ENCODE data around the gene SNX11. TPM values are rescaled to one million over a fixed set of nuclear protein-coding genes. Genes with fewer than 3 reads are reported as not detected.
A peak's percentile ranks its signal among the peaks of the same experiment; 100 is the strongest.

The SNX11 gene
- total RNA-seq, 2 experiments from 2014 or later: 27.2 to 29.5 TPM

DNA sequence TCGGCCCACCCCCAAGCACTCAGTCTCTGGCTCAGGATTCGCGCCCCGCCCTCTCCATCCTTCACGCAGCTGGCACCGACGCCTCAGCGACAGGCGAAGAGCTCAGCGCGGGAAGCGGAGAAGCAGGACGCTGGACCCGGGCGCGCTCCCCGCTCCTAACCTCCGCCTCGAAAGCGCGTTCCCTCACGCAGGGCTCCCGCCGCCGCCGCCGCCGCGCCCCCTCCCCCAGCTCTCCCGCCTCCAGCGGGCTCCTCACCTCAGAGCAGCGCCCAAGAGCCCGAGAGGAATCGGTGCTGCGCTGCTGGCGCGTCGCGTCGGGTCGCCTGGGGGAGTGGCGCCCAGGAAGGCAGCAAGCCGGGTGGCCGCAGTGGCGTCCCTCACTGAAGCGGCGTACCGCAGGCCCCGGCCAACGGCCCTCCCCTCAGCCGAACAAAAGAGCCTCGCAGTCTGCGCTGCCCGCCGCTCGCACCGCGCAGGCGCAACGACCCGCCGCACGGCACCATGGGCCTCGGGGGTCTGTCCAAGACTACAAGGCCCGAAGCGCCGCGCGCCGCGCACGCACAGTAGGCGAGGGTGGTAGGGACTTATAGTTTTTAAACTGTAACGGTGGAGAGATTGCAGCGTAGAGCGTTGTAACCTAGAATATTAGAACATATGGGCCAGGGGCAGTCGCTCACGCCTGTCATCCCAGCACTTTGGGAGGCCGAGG, 6.4 kb upstream of the SNX11 start, which contains the start of gene CBX1:
Gene CBX1, minus strand, starts transcription at position 467 of the 709 bp plus-strand sequence. CDS start 24,474 bp downstream, outside the sequence.
- TF ChIP-seq, protein P1, sequence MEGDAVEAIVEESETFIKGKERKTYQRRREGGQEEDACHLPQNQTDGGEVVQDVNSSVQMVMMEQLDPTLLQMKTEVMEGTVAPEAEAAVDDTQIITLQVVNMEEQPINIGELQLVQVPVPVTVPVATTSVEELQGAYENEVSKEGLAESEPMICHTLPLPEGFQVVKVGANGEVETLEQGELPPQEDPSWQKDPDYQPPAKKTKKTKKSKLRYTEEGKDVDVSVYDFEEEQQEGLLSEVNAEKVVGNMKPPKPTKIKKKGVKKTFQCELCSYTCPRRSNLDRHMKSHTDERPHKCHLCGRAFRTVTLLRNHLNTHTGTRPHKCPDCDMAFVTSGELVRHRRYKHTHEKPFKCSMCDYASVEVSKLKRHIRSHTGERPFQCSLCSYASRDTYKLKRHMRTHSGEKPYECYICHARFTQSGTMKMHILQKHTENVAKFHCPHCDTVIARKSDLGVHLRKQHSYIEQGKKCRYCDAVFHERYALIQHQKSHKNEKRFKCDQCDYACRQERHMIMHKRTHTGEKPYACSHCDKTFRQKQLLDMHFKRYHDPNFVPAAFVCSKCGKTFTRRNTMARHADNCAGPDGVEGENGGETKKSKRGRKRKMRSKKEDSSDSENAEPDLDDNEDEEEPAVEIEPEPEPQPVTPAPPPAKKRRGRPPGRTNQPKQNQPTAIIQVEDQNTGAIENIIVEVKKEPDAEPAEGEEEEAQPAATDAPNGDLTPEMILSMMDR (IDR thresholded peaks at IDR 0.05): no peak
- CTCF ChIA-PET: interaction anchor here (1.1 to 5.2 kb wide), 4 partner anchors 21 to 75 kb away, joined by 4 to 31 read pairs (median 4); no protein-coding TSS in a partner anchor
- no peaks in the 10 kb centered on the region for H3K27me3 Mint-ChIP-seq
- peak within 1 kb of the TSS; percentile 98 for H3K4me3 Mint-ChIP-seq
- ATAC-seq (peak; percentile 95), DNase-seq (peak; percentile 98)
- intact Hi-C loops (cut with micrococcal nuclease): no loop called here
- H3K9me3 Mint-ChIP-seq: peaks cover 6% of the 10 kb centered on the region
- H3K27ac Mint-ChIP-seq: peak within 1 kb of the TSS; percentile 91
- peaks cover 40% of the 10 kb centered on the region for H3K4me1 Mint-ChIP-seq (ENCODE audit: low read depth)
- peaks cover 5% of the 10 kb centered on the region for H3K36me3 Mint-ChIP-seq (ENCODE audit: low read depth)
- POLR2A ChIA-PET: interaction anchor here (1.0 to 1.3 kb wide), 4 partner anchors 11 to 28 kb away, joined by 3 to 4 read pairs (median 3); no protein-coding TSS in a partner anchor

GRCh38 chr17:48102043-48102750, 5.4 kb upstream of the SNX11 start:
- ATAC-seq (no peak), DNase-seq (no peak)
- CTCF ChIA-PET: interaction anchor here (2.2 kb wide), 1 partner anchor 22 kb away, joined by 6 read pairs; no protein-coding TSS in a partner anchor
- TF ChIP-seq, protein P1 (IDR thresholded peaks at IDR 0.05): no peak
- peaks cover 39% of the 10 kb centered on the region for H3K4me1 Mint-ChIP-seq (ENCODE audit: low read depth)
- H3K36me3 Mint-ChIP-seq (ENCODE audit: low read depth): peaks cover 5% of the 10 kb centered on the region
- H3K9me3 Mint-ChIP-seq: peaks cover 6% of the 10 kb centered on the region
- no peaks in the 10 kb centered on the region for H3K27me3 Mint-ChIP-seq
- POLR2A ChIA-PET: interaction anchor here (0.7 to 1.0 kb wide), 2 partner anchors 10 to 706 kb away, joined by 3 to 4 read pairs; no protein-coding TSS in a partner anchor
- H3K4me3 Mint-ChIP-seq: peak overlapping the region; percentile 98
- H3K27ac Mint-ChIP-seq: peak overlapping the region; percentile 75
- intact Hi-C loops (cut with micrococcal nuclease): no loop called here

GRCh38 chr17:48102798-48103715, 4.5 kb upstream of the SNX11 start:
- peaks cover 6% of the 10 kb centered on the region for H3K9me3 Mint-ChIP-seq
- DNase-seq (peak; percentile 73), ATAC-seq (no peak)
- CTCF ChIA-PET: interaction anchor here (0.7 to 2.2 kb wide), 2 partner anchors 23 to 156 kb away, joined by 3 to 6 read pairs; no protein-coding TSS in a partner anchor
- H3K27ac Mint-ChIP-seq: peak overlapping the region; percentile 49
- H3K27me3 Mint-ChIP-seq: no peaks in the 10 kb centered on the region
- peaks cover 8% of the 10 kb centered on the region for H3K36me3 Mint-ChIP-seq (ENCODE audit: low read depth)
- intact Hi-C loops (cut with micrococcal nuclease): no loop called here
- H3K4me1 Mint-ChIP-seq (ENCODE audit: low read depth): peaks cover 38% of the 10 kb centered on the region
- TF ChIP-seq, protein P1 (IDR thresholded peaks at IDR 0.05): no peak
- POLR2A ChIA-PET: interaction anchor here (0.7 kb wide), 1 partner anchor 706 kb away, joined by 3 read pairs; no protein-coding TSS in a partner anchor
- H3K4me3 Mint-ChIP-seq: peak overlapping the region; percentile 98

GRCh38 chr17:48104440-48104839, 3.1 kb upstream of the SNX11 start:
- Mint-ChIP-seq H3K9me3 (peaks cover 6% of the 10 kb centered on the region), H3K36me3 (ENCODE audit: low read depth) (peaks cover 7% of the 10 kb centered on the region), H3K27me3 (no peaks in the 10 kb centered on the region), H3K27ac (no peak overlapping the region), H3K4me3 (no peak overlapping the region), H3K4me1 (ENCODE audit: low read depth) (peaks cover 42% of the 10 kb centered on the region)
- DNase-seq (no peak), ATAC-seq (no peak)
- intact Hi-C loops (cut with micrococcal nuclease): no loop called here
- TF ChIP-seq, protein P1 (IDR thresholded peaks at IDR 0.05): no peak
- POLR2A ChIA-PET: no interaction called here
- CTCF ChIA-PET: interaction anchor here (1.0 to 2.2 kb wide), 2 partner anchors 25 to 79 kb away, joined by 3 to 6 read pairs; no protein-coding TSS in a partner anchor
